GM23338 (cell line): ENCODE measurements around the gene KLHDC8A. TPM values are rescaled to one million over a fixed set of nuclear protein-coding genes. Genes with fewer than 3 reads are reported as not detected.

Experiments used
- ATAC-seq: fragments of 200-7000 bp; cut with Tn5 transposase; 3 replicates; pipeline ENCODE4 v1.9.1; 2020
- DNase-seq: peaks from one replicate; pipeline ENCODE4 v3.0.0-alpha.2; 2015; ENCODE audit warnings: low spot score
- H2AFZ ChIP-seq: fragments of 200-600 bp; sonication (generic); 2 replicates; pipeline ENCODE4 v1.8.0; 2016; ENCODE audit warnings: antibody characterized with exemption, mild to moderate bottlenecking, moderate library complexity
- H3F3A ChIP-seq: fragments of 200-600 bp; sonication (generic); replicated peaks from 2 replicates; pipeline ENCODE4 v1.8.0; 2017; ENCODE audit warnings: antibody characterized with exemption, mixed run types, low read depth
- H3K27ac ChIP-seq: fragments of 200-600 bp; sonication (generic); 2 replicates; pipeline ENCODE4 v1.6.1; 2016; ENCODE audit warnings: low read depth
- H3K27me3 ChIP-seq: fragments of 200-600 bp; sonication (generic); 2 replicates; pipeline ENCODE4 v1.8.0; 2016; ENCODE audit warnings: mild to moderate bottlenecking, mixed run types, moderate library complexity; ENCODE audit not compliant: insufficient read depth
- H3K36me3 ChIP-seq: fragments of 200-600 bp; sonication (generic); 2 replicates; pipeline ENCODE4 v1.8.0; 2016; ENCODE audit warnings: mild to moderate bottlenecking; ENCODE audit not compliant: insufficient read depth
- H3K4me1 ChIP-seq: fragments of 200-600 bp; sonication (generic); 2 replicates; pipeline ENCODE4 v1.8.0; 2016; ENCODE audit warnings: mild to moderate bottlenecking, moderate library complexity; ENCODE audit not compliant: insufficient read depth
- H3K4me2 ChIP-seq: fragments of 200-600 bp; sonication (generic); 2 replicates; pipeline ENCODE4 v1.7.1; 2017; ENCODE audit warnings: mixed run types
- H3K4me3 ChIP-seq: fragments of 200-600 bp; sonication (generic); 2 replicates; pipeline ENCODE4 v1.6.1; 2016; ENCODE audit warnings: mixed run types
- H3K79me2 ChIP-seq: fragments of 200-600 bp; sonication (generic); replicated peaks from 2 replicates; pipeline ENCODE4 v1.8.0; 2017; ENCODE audit warnings: mild to moderate bottlenecking; ENCODE audit not compliant: insufficient read depth
- H3K9me2 ChIP-seq: fragments of 200-600 bp; sonication (generic); 2 replicates; pipeline ENCODE4 v1.8.0; 2017; ENCODE audit not compliant: insufficient read depth
- H4K20me1 ChIP-seq: fragments of 200-600 bp; sonication (generic); replicated peaks from 2 replicates; pipeline ENCODE4 v1.8.0; 2017; ENCODE audit warnings: mild to moderate bottlenecking; ENCODE audit not compliant: insufficient read depth
- H3K27ac Mint-ChIP-seq: 2 replicates; pipeline ENCODE4 v1.8.0; 2020; ENCODE audit warnings: inconsistent platforms, mild to moderate bottlenecking, moderate library complexity, mixed read lengths
- H3K27me3 Mint-ChIP-seq: 3 replicates; pipeline ENCODE4 v1.8.0; 2022; ENCODE audit warnings: low read depth, mild to moderate bottlenecking, moderate library complexity, mixed read lengths, inconsistent platforms; ENCODE audit not compliant: insufficient read depth, poor library complexity
- H3K36me3 Mint-ChIP-seq: 3 replicates; pipeline ENCODE4 v1.8.0; 2021; ENCODE audit warnings: low read depth, mild to moderate bottlenecking, inconsistent platforms, moderate library complexity, mixed read lengths
- H3K4me1 Mint-ChIP-seq: 3 replicates; pipeline ENCODE4 v1.8.0; 2020; ENCODE audit warnings: mild to moderate bottlenecking, inconsistent platforms, mixed read lengths
- H3K4me3 Mint-ChIP-seq: 3 replicates; pipeline ENCODE4 v1.8.0; 2021; ENCODE audit warnings: moderate library complexity, mild to moderate bottlenecking, inconsistent platforms, mixed read lengths
- H3K9me3 Mint-ChIP-seq: 3 replicates; pipeline ENCODE4 v1.8.0; 2020; ENCODE audit warnings: moderate library complexity, mild to moderate bottlenecking, inconsistent platforms, mixed read lengths
- CTCF ChIP-seq, 2 experiments: fragments of 200-600 bp in 1 of 2; sonication (generic) in 1 of 2; conservative IDR thresholded peaks; 2 replicates each; pipeline versions ENCODE4 v1.5.1 to v1.6.1; 2016 to 2017; ENCODE audit warnings: antibody characterized with exemption in 2 of 2, low read depth in 2 of 2, mild to moderate bottlenecking in 2 of 2, moderate library complexity in 1 of 2
- ETS1 ChIP-seq: IDR thresholded peaks from 2 replicates; pipeline ENCODE4 v1.6.1; 2016; ENCODE audit warnings: antibody characterized with exemption
- NANOG ChIP-seq: IDR thresholded peaks from 2 replicates; pipeline ENCODE4 v1.6.1; 2016; ENCODE audit warnings: antibody characterized with exemption, borderline replicate concordance
- POLR2AphosphoS5 ChIP-seq: IDR thresholded peaks from 2 replicates; pipeline ENCODE4 v1.6.1; 2016; ENCODE audit warnings: antibody characterized with exemption, low read depth
- REST ChIP-seq: IDR thresholded peaks from one replicate; pipeline ENCODE4 v1.6.1; 2018; ENCODE audit warnings: antibody characterized with exemption; ENCODE audit not compliant: unreplicated experiment
- STAT1 ChIP-seq: IDR thresholded peaks from one replicate; pipeline ENCODE4 v1.6.1; 2016; ENCODE audit warnings: antibody characterized with exemption; ENCODE audit not compliant: unreplicated experiment
- polyA plus RNA-seq: library from polyadenylated mRNA; unstranded; fragments of >200 nt; fragmentation: Nextera tagmentation; extraction: Ambion mirVana; gene quantifications from 2 replicates; pipeline ENCODE4 v1.2.1, GENCODE V29; 2016
- total RNA-seq: library from RNA; depleted of rRNA; stranded (reverse); fragments of >200 nt; shearing (Covaris generic); gene quantifications from 2 replicates; pipeline ENCODE4 v1.2.3, GENCODE V29; 2014

KLHDC8A gene
- total and polyA plus RNA-seq, 2 experiments from 2014 or later, result 1.7 to 2.8 TPM

- Histone ChIP-seq H4K20me1 (peaks cover 23% of the 10 kb centered on the region; the same call in 1 of the 2 replicates), H3K9me2 (peaks cover 3% of the 10 kb centered on the region; the same call in 1 of the 2 replicates), H3K27me3 (peaks cover 7% of the 10 kb centered on the region), H3K79me2 (peaks cover 82% of the 10 kb centered on the region), H3K27ac (no peak overlapping the region), H3K4me2 (peak overlapping the region; percentile 68; the same call in 1 of the 2 replicates), H3F3A (peaks cover 13% of the 10 kb centered on the region), H3K4me3 (no peak overlapping the region), H3K4me1 (peaks cover 72% of the 10 kb centered on the region), H3K36me3 (no peaks in the 10 kb centered on the region; the same call in 1 of the 2 replicates), H2AFZ (no peak overlapping the region)
- TF ChIP-seq CTCF (conservative IDR thresholded peaks at IDR 0.05; ENCODE audit: low read depth in 2 of 2), result 0 out of 4 replicates have a peak, but pooled peaks of 1 of the 2 experiments have one; percentile 9
- no peak for TF ChIP-seq NANOG
- no peak for ATAC-seq
- H3K27ac Mint-ChIP-seq, result no peak overlapping the region
- H3K27me3 Mint-ChIP-seq, result peaks cover 28% of the 10 kb centered on the region
- peaks cover 14% of the 10 kb centered on the region for H3K36me3 Mint-ChIP-seq
- peaks cover 78% of the 10 kb centered on the region for H3K4me1 Mint-ChIP-seq
- H3K4me3 Mint-ChIP-seq, result no peak overlapping the region; the same call in 2 of the 3 replicates
- H3K9me3 Mint-ChIP-seq, result no peaks in the 10 kb centered on the region
- no peak for DNase-seq
These were observed 39.3 kb downstream of the KLHDC8A start for GRCh38 chr1:205317311-205317917.

- no peak for DNase-seq
- H3K4me1 Mint-ChIP-seq, result peaks cover 90% of the 10 kb centered on the region
- Histone ChIP-seq H4K20me1 (peaks cover 23% of the 10 kb centered on the region; the same call in 1 of the 2 replicates), H3K4me3 (no peak overlapping the region), H3F3A (peaks cover 13% of the 10 kb centered on the region), H3K79me2 (peaks cover 93% of the 10 kb centered on the region), H3K9me2 (no peaks in the 10 kb centered on the region), H3K27ac (no peak overlapping the region), H3K4me2 (no peak overlapping the region), H2AFZ (no peak overlapping the region), H3K27me3 (peaks cover 7% of the 10 kb centered on the region), H3K36me3 (peaks cover 7% of the 10 kb centered on the region), H3K4me1 (peaks cover 77% of the 10 kb centered on the region)
- H3K9me3 Mint-ChIP-seq, result no peaks in the 10 kb centered on the region
- no peak overlapping the region for H3K4me3 Mint-ChIP-seq
- H3K27ac Mint-ChIP-seq, result no peak overlapping the region
- H3K27me3 Mint-ChIP-seq, result peaks cover 24% of the 10 kb centered on the region
- peaks cover 25% of the 10 kb centered on the region for H3K36me3 Mint-ChIP-seq
- TF ChIP-seq ETS1 (no peak), CTCF (conservative IDR thresholded peaks at IDR 0.05; ENCODE audit: low read depth in 2 of 2) (no peak), POLR2AphosphoS5 (no peak), NANOG (no peak), REST (no peak), STAT1 (no peak)
- no peak for ATAC-seq
These were observed 40.6 kb downstream of the KLHDC8A start for GRCh38 chr1:205316161-205316566.
